ENCODE measurements around the gene ARHGAP20.
A peak's percentile ranks its signal among the peaks of the same experiment; 100 is the strongest.

The ARHGAP20 gene, protein sequence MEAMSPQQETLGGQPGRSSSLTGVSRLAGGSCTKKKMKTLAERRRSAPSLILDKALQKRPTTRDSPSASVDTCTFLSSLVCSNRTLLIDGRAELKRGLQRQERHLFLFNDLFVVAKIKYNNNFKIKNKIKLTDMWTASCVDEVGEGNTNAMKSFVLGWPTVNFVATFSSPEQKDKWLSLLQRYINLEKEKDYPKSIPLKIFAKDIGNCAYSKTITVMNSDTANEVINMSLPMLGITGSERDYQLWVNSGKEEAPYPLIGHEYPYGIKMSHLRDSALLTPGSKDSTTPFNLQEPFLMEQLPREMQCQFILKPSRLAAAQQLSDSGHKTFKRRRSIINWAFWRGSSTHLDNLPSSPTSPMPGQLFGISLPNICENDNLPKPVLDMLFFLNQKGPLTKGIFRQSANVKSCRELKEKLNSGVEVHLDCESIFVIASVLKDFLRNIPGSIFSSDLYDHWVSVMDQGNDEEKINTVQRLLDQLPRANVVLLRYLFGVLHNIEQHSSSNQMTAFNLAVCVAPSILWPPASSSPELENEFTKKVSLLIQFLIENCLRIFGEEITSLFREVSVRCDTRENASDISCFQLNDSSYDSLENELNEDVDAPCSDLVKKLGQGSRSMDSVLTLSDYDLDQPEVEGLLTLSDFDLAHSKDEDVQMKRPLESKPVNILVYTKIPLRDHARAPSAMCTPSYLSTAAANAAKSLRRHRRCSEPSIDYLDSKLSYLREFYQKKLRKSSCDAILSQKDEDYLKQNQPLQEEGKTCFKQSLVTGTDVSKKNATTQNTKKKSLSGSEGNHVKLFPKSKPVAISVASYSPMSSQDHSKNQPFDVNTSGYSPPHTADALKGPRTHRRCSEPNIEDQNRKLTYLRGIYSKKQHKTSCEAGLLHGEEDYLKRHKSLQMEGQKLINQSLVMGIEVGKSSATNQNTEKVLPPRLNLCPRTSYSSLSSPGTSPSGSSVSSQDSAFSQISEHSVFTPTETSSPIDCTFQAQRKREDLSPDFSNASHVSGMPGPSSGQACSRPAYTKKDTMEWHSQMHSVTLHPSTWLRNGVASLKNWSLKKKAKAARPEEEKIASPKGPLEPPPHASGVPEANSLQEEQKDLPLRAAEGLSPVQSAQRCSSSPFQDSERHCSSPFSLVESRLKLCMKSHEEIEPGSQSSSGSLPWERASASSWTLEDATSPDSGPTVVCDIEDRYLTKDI

DNA sequence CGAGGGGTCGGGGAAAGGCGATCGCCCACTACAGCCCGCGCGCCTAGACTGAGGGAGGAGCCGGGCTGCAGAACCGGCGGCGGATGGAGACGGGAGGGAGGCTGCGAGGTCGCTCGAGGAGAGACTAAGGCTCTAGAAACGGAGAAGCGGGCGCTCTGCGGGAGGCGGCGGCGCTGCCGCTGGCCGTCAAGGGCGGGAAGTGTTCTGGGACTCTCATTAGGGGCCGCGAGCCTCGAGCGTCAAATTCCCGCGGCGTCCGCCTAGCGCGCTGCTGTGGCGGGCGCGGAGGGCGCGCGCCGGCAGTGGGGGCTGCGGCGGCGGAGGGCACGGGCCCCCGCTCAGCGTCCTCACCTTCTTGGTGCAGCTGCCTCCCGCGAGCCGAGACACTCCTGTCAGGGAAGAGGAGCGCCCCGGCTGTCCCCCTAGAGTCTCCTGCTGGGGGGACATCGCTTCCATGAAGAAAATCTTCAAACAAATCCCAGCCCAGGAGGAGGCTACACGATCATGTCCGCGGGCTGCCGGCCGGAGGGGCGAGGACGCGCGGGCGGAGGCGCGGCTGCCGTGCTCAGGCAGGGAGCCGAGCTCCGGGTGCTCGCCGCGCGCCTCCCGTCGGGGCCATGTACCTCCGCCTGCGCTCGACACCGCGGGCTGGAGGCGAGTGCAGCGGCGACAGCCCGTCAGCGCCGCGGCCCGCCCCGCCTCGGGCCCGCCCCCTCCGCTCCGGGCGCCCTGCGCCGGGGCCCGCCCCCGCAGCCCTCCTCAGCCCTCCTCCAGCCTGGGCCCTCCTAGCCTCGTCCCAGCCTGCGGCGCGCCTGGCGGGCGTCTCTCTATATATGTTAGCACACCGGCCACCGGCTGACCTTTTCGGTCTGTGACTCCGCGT, at the start of gene ARHGAP20:
Gene ARHGAP20, minus strand, starts transcription at position 662 of the 883 bp plus-strand sequence. Its CDS starts 206 bp downstream, at position 456.
- DNase-seq: peak; percentile 65

- no peak for DNase-seq
Observed at GRCh38 chr11:110761991-110762390, 49.8 kb upstream of the ARHGAP20 start.

- DNase-seq: no peak
Observed at GRCh38 chr11:110761131-110761530, 48.9 kb upstream of the ARHGAP20 start.

DNA sequence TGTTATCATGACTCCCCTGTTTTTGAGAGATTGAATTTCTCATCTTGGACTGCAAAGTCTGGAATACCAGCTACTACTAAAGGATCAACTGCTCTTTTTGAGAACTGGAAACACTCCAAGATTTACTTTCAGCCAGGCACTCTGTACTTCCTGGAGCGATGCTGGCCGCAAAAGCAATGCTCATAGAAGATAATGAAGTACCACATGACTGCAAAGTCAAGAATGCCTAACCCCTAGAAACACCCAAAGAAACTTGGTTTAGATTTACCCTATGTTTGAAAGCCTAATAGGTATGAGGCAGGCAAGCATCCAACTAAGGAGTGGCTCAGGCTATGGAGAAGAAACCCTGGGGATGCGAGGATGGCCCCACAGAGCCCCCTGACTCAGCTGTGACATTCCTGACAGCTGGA, 47.7 kb upstream of the ARHGAP20 start:
- DNase-seq: no peak

- no peak for DNase-seq
Observed at GRCh38 chr11:110757962-110758755, 45.9 kb upstream of the ARHGAP20 start.

- no peak for DNase-seq
Observed at GRCh38 chr11:110757066-110757465, 44.8 kb upstream of the ARHGAP20 start.

GRCh38 chr11:110755941-110756340, 43.7 kb upstream of the ARHGAP20 start:
- no peak for DNase-seq

GRCh38 chr11:110752890-110753289, 40.7 kb upstream of the ARHGAP20 start:
- no peak for DNase-seq

DNA sequence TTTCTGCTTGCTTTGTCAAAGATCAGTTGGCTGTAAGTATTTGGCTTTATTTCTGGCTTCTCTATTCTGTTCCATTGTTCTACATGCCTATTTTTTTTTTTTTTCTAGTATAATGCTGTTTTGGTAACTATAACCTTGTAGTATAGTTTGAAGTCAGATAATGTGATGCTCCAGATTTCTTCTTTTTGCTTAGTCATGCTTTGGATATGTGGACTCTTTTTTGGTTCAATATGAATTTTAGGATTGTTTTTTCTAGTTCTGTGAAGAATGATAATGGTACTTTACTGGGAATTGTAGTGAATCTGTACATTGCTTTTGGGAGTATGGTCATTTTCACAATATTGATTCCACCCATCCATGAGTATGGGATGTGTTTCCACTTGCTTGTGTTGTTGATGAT, 37.9 kb upstream of the ARHGAP20 start:
- no peak for DNase-seq

- no peak for DNase-seq
Observed at GRCh38 chr11:110747531-110747930, 35.3 kb upstream of the ARHGAP20 start.

DNA sequence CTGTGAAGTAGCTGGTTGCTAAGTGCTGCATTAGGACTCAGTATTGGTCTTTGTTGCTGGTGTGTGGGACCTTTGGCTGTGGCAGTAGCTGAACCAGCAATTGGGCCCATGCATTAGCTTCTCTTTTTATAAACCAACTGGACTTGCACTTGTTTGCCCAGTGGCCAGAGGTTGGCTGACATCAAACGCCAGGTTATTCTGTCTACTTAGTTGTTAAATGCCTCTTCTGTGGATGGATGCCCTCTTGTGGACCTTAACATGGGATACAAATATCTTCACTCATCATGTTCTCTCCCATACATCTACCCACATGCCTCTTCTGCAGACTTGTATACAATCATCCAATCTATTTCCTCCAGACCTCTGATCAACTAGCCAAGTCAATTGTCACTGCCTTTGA, 26.4 kb upstream of the ARHGAP20 start:
- no peak for DNase-seq

DNA sequence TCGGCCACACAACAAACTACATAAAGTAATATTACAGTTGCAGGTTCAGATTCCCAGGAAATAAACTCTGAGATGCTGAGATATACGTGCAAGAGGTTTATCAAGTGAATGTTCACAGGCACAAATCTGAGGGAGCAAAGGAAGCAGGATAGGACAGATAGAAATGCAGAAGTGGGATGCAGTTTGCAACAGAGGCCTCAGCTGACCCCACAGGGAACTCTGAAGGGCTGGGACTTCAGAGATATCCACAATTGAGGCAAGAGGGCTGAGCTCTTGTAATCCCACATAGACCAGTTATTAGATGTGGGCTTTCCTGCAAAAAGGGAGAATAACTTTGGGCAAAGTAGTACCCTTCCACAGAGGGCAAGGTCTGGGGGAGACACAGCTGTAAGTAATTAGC, 25.4 kb upstream of the ARHGAP20 start:
- DNase-seq: no peak

DNA sequence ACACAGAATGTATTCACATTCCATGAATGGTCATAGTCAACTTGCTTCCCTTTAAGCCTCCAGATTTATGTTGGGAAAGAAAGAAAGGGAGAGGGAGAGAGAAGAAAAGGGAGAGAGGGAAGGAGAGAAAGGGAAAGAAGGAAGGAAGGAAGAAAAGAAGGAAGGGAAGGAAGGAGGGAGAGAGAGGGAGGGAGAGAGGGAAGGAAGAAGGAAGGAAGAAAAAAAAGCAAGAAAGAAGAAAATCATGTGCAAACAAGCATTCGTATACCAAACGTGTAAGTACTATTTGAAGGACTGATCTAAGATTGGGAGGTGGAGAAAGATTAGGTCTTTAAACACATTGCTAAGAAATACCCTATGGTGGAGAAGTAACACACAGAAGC, 23.9 kb upstream of the ARHGAP20 start:
- no peak for DNase-seq

DNA sequence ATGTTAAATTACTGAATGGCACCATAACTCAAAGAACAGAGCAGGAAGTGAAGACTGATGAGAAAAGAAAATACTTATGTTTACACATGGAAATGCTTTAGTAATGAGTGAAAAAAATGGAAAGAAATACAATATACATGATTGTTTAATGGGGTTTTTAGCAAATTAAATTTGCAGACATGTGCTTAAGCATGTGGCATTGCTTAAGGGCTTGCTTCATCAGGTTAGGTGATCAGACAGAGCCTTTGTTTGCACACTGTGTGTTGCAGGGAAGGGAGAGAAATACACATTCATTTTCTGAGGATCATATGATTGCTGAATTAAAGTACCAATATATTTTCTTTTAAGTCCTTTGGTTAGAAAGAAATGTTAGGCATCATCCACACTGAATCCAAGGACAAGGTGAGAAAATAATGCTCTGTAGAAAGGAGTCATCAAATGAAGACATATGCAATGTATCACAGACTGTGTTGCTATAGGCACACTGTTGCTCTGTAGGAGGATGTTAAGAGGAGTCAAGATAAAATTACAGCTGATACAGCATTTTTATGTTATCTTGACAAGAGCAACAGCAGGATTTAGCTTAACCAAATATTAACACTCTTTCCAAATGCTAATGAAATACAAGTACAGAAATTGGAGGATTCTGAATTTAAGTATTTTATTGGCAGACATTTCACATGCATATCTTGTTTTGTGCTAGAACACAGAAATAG, 23.4 kb upstream of the ARHGAP20 start:
- DNase-seq: no peak

GRCh38 chr11:110734790-110735189, 22.6 kb upstream of the ARHGAP20 start:
- DNase-seq: no peak

DNA sequence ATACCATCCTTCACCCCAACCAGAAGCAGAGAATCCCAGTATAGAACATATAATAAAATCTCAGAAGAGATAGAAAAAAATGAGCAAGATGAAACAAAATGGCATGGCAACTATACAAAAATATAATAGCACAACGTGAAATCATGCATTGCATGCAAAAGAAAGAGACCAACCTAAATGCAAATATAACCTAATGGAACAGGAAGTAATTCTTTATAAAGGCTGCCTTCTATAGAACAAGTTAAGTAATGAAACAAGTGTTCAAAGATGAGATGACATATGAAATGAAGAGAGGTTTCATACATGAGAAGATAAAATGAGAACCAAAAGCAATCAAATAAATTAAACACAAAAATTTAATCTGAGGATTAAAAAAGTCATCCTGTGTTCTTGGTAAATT, 18.5 kb upstream of the ARHGAP20 start:
- no peak for DNase-seq

DNA sequence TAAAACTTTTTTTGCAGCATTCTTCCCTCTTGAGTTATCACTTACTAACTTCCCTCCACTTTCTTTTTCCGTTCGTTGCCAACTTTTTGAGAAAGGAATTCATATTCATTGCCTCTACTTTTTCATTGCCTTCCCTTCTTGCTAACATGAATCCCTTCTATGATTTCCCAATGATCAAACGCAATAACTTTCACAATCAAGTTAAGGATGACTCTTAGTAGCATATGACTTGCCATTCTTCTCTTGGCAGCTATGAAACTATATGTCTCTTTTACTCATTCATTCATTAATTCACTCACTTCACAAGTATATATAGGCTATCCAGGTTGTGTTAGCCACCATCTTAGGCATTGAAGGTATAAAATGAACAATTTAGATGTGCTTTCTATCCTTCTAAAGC, 16.6 kb upstream of the ARHGAP20 start:
- DNase-seq: no peak

GRCh38 chr11:110728476-110728875, 16.2 kb upstream of the ARHGAP20 start:
- DNase-seq: no peak

DNA sequence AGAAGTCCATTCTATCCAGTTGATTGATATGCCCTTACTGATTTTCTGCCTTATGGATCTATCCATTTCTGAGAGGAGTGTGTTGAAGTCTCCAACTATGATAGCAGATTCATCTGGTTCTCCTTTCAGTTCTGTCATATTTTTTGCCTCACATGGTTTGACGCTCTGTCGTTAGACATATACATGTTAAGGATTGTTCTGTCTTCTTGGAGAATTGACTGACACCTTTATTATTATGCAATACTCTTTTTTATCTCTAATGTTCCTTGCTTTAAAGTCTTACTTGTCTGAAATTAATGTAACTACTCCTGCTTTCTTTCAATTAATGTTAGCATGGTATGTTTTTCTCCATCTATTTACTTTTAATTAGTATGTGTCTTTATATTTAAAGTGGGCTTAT, 12.1 kb upstream of the ARHGAP20 start:
- DNase-seq: no peak

DNA sequence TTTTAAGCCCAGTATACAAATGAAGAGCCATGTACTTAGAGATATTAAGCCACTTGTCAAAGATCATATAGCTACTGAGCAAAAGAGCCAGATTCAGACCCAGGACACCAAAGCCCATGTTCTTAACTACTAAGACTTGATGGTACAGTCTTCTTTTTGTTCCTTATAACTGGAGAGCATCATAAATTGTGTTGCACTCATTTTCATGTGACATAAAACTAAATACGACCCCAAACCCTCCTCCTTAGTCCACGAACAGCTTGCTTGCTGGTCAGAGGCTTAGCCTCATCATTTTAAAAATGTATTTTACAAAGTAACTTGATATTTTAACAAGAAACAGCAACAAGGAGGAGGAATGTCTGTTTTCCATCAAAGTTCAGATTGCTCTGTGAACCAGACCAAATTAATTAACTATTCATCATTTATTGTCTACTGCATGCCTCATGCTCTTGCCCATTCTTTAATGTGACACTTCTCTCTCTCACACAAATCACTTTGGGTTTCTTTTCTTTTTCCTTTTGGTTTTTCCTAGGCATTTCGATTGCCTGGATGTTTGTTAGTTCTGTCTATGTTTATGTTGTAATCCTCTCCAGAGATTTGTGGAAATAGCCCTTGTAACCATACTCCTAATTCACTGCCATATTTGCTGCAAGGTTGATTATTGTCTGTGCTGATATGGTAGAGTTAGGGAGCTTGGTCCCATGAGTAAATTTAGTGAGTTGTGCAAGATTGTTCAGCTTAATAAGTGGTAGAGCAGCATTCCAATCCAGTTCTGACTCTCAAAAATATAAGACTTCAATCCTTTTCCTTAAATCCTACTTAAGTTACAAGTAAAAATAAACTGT, 8.4 kb upstream of the ARHGAP20 start:
- no peak for DNase-seq

Data from activated CD4-positive, alpha-beta T cell treated with anti-CD3 and anti-CD28 coated beads, Interleukin-10, Interleukin-2, amounts not matched to agents 100 ng/mL and 50 ng/mL, durations not matched to agents 16 hours and 8 hours (primary cell).